ENCODE results near the gene JPT1.

GRCh38 chr17:75093548-75094158, 60.7 kb downstream of the JPT1 start:
- no peak for TF ChIP-seq CTCF (IDR thresholded peaks at IDR 0.05; ENCODE audit: poor library complexity)
- TF ChIP-seq EZH2phosphoT487 (IDR thresholded peaks at IDR 0.05; ENCODE audit: low read depth, severe bottlenecking, unreplicated experiment) = no peak
